Testis (tissue), 3 donors: ENCODE measurements around the gene MOV10. TPM values are rescaled to one million over a fixed set of nuclear protein-coding genes. Genes with fewer than 3 reads are reported as not detected.

Experiments used
- DNase-seq: peaks from one replicate; pipeline ENCODE4 v3.0.0-alpha.2; 2019
- H3K27ac ChIP-seq, 2 donors: fragments of 200-600 bp; sonication (generic); one replicate each; pipeline ENCODE4 v1.5.1; 2019
- H3K27me3 ChIP-seq: fragments of 200-600 bp; sonication (generic); one replicate; pipeline ENCODE4 v1.5.1; 2019
- H3K36me3 ChIP-seq: fragments of 200-600 bp; sonication (generic); one replicate; pipeline ENCODE4 v1.5.1; 2017; ENCODE audit warnings: low read depth; ENCODE audit errors: missing control alignments
- H3K4me1 ChIP-seq: fragments of 200-600 bp; sonication (generic); one replicate; pipeline ENCODE4 v1.5.1; 2019
- H3K4me3 ChIP-seq, 2 donors: fragments of 200-600 bp; sonication (generic); one replicate each; pipeline ENCODE4 v1.5.1; 2017 to 2019
- H3K9me3 ChIP-seq: fragments of 200-600 bp; sonication (generic); one replicate; pipeline ENCODE4 v1.5.1; 2017
- POLR2A ChIP-seq: fragments of 450-650 bp; IDR thresholded peaks from one replicate; pipeline ENCODE4 v1.6.1; 2017; ENCODE audit warnings: antibody characterized with exemption, mild to moderate bottlenecking, moderate library complexity
- WGBS, 2 donors: methylation state at CpG; one replicate each; pipeline ENCODE4 v1.1.5; 2018; 5-methylcytosine and 5-hydroxymethylcytosine counted together
- intact Hi-C: fragments of 100-400 bp; cut with DNase I; formaldehyde crosslinking; loops from one replicate; pipeline ENCODE4 v1.15.1; 2023; ENCODE audit warnings: low total_unique reads
- polyA plus RNA-seq: library from polyadenylated mRNA; stranded (reverse); fragments of 350-450 nt; fragmentation: Illumina TruSeq; extraction: RNeasy Lipid Tissue Mini Kit (QIAGEN cat#74804); gene quantifications from one replicate; pipeline ENCODE4 v1.2.3, GENCODE V29; 2014; ENCODE audit warnings: low read depth, low replicate concordance; ENCODE audit not compliant: insufficient read depth
- total RNA-seq, 2 donors: library from RNA; depleted of rRNA; stranded (reverse); fragments of >200 nt; gene quantifications; one replicate each; pipeline ENCODE4 v1.2.3, GENCODE V29; 2016
- TF ChIP-seq, protein P1 (sequence below), 3 experiments: fragments of 450-650 bp in 2 of 3; fragments of 200-600 bp in 1 of 3; sonication (generic) in 1 of 3; IDR thresholded peaks; one replicate each; pipeline ENCODE4 v1.5.1; 2016 to 2019; ENCODE audit warnings: antibody characterized with exemption in 3 of 3, mild to moderate bottlenecking in 2 of 3, moderate library complexity in 1 of 3

Gene MOV10
- total and polyA plus RNA-seq, 3 donors from 2014 or later = 137 to 245 (median 240) TPM

DNA sequence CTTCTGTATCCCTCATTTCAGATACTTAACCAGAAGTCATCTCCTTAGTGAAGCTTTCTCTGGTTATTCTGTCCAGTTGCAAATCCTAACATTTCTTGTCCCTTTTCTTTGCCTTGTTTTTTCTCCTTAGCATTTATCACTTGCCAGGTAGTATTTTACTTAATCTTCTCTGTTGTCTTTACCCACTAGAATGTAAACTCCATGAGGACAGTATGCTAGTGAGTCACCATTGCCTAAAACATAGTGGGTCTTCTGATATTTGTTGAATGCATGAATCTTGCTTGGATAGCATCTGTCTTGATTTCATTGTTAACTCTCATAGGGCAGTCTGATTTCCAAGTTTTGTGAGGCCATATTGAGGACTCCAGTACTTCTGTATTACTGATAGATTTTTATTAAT is 45.2 kb upstream of the MOV10 start:
- H3K36me3 ChIP-seq = no peaks in the 10 kb centered on the region
- intact Hi-C loops = no loop called here

DNA sequence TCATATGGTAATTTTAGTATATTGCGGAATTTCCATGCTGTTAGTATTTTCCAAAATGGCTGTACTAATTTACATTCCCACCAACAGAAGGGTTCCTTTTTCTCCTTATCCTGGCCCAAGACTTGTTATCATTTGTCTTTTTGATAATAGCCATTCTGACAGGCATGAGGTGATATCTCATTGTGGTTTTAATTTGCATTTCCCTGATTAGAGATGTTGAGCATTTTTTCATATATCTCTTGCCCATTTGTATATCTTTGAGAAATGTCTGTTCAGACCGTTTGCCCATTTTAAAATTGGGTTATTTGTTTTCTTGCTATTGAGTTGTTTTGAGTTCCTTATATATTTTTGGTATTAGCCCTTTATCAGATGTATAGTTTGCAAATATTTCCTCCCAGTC is 40.8 kb upstream of the MOV10 start:
- no peak for TF ChIP-seq POLR2A
- intact Hi-C loops = no loop called here
- no peaks in the 10 kb centered on the region for H3K27me3 ChIP-seq
- DNase-seq = no peak
- no peak overlapping the region for H3K4me3 ChIP-seq
- 78 to 82% methylated on average over 2 of the region's 2 CpGs for WGBS, 2 donors
- H3K4me1 ChIP-seq = peaks cover 35% of the 10 kb centered on the region
- no peaks in the 10 kb centered on the region for H3K36me3 ChIP-seq
- no peaks in the 10 kb centered on the region for H3K9me3 ChIP-seq
- H3K27ac ChIP-seq = no peak overlapping the region

More for the DNA sequence above, 45.2 kb upstream of the MOV10 start:
- H3K9me3 ChIP-seq = no peaks in the 10 kb centered on the region
- H3K4me1 ChIP-seq = peaks cover 22% of the 10 kb centered on the region
- H3K27ac ChIP-seq = peak overlapping the region in 1 of 2 donors; percentile 19
- no peaks in the 10 kb centered on the region for H3K27me3 ChIP-seq
- no peak overlapping the region for H3K4me3 ChIP-seq
- DNase-seq = no peak
- TF ChIP-seq, protein P1, sequence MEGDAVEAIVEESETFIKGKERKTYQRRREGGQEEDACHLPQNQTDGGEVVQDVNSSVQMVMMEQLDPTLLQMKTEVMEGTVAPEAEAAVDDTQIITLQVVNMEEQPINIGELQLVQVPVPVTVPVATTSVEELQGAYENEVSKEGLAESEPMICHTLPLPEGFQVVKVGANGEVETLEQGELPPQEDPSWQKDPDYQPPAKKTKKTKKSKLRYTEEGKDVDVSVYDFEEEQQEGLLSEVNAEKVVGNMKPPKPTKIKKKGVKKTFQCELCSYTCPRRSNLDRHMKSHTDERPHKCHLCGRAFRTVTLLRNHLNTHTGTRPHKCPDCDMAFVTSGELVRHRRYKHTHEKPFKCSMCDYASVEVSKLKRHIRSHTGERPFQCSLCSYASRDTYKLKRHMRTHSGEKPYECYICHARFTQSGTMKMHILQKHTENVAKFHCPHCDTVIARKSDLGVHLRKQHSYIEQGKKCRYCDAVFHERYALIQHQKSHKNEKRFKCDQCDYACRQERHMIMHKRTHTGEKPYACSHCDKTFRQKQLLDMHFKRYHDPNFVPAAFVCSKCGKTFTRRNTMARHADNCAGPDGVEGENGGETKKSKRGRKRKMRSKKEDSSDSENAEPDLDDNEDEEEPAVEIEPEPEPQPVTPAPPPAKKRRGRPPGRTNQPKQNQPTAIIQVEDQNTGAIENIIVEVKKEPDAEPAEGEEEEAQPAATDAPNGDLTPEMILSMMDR (IDR thresholded peaks at IDR 0.05) = no peak
- no peak for TF ChIP-seq POLR2A

DNA sequence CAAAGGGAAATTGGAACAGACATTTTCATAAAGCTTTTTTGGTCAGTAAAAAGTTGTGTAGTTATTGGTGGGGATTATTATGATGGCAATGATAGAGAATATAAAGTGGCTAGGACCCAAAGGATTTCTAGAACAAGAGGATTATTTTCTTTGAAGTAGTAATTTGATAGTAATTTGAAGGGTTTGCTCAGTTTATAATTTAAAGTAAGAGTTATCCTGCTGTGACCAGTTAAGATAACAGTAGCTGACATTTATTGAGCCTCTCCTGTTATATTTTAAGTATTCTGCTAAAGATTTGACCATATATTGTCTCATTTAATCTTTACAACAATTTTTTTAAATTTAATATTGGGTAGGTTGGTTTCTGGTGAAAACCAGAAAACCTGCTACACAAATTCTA is 40.1 kb upstream of the MOV10 start:
- Histone ChIP-seq H3K27me3 (no peaks in the 10 kb centered on the region), H3K4me1 (peaks cover 29% of the 10 kb centered on the region), H3K27ac (no peak overlapping the region)

GRCh38 chr1:112636056-112636455 is 38.4 kb upstream of the MOV10 start:
- 65 to 76% methylated on average over 2 of the region's 2 CpGs for WGBS, 2 donors

More for the DNA sequence above, 40.1 kb upstream of the MOV10 start:
- DNase-seq = no peak
- Histone ChIP-seq H3K9me3 (no peaks in the 10 kb centered on the region), H3K36me3 (no peaks in the 10 kb centered on the region), H3K4me3 (no peak overlapping the region)
- intact Hi-C loops = no loop called here
- no peak for TF ChIP-seq POLR2A
- TF ChIP-seq, protein P1 (IDR thresholded peaks at IDR 0.05) = no peak

GRCh38 chr1:112636597-112637253 is 37.7 kb upstream of the MOV10 start:
- TF ChIP-seq, protein P1 (IDR thresholded peaks at IDR 0.05) = no peak
- no peak for TF ChIP-seq POLR2A
- peak overlapping the region; percentile 43 to 73 for H3K27ac ChIP-seq
- peaks cover 29% of the 10 kb centered on the region for H3K4me1 ChIP-seq
- H3K9me3 ChIP-seq = no peaks in the 10 kb centered on the region
- H3K27me3 ChIP-seq = no peaks in the 10 kb centered on the region
- H3K36me3 ChIP-seq = no peaks in the 10 kb centered on the region
- intact Hi-C loops = no loop called here
- DNase-seq = no peak
- H3K4me3 ChIP-seq = no peak overlapping the region

More at GRCh38 chr1:112636056-112636455, 38.4 kb upstream of the MOV10 start:
- Histone ChIP-seq H3K9me3 (no peaks in the 10 kb centered on the region), H3K4me1 (peaks cover 29% of the 10 kb centered on the region), H3K27me3 (no peaks in the 10 kb centered on the region), H3K36me3 (no peaks in the 10 kb centered on the region), H3K4me3 (no peak overlapping the region), H3K27ac (peak overlapping the region; percentile 43 to 73)
- no peak for TF ChIP-seq POLR2A
- TF ChIP-seq, protein P1 (IDR thresholded peaks at IDR 0.05) = no peak
- intact Hi-C loops = no loop called here
- DNase-seq = no peak
